ENCODE data around the gene TVP23B.

DNA sequence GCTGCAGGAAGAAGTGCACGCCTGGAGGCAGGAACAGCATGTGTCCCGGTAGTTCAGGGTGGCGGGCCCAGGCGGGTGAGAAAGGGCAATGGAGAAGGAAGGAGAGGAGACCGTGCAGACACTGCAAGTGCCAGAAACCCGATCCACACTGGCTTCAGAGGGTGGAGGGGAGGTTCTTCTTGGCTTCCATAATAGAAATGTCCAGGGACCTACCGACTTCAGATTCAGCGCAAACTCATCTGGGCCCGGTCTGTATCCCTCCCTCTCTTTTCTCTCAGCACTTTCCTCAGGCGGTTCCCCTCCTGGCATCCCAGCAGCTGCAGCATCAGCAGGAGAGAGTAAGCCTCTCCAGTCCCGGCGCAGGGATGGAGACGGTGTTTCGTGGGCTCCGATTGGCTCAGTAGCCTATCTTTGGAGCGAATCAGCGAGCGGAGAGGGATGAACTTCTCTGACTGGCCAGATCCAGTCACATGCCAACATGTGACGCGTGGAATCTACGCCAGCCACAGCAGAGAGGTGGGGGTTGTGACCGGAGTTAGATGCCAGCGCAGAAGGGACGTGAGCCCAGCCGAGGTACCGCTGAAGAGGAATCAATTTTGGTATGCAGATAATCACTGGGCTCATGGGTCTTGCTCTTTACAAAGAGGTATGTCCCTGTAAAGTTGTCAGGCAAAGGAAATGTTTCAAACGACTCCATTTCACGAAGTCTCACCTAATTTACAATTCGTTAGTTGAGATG lies 75.0 kb downstream of the TVP23B start:
- TF ChIP-seq POLR2A (IDR thresholded peaks at IDR 0.05), result peak; percentile 89
- TF ChIP-seq, protein P1, sequence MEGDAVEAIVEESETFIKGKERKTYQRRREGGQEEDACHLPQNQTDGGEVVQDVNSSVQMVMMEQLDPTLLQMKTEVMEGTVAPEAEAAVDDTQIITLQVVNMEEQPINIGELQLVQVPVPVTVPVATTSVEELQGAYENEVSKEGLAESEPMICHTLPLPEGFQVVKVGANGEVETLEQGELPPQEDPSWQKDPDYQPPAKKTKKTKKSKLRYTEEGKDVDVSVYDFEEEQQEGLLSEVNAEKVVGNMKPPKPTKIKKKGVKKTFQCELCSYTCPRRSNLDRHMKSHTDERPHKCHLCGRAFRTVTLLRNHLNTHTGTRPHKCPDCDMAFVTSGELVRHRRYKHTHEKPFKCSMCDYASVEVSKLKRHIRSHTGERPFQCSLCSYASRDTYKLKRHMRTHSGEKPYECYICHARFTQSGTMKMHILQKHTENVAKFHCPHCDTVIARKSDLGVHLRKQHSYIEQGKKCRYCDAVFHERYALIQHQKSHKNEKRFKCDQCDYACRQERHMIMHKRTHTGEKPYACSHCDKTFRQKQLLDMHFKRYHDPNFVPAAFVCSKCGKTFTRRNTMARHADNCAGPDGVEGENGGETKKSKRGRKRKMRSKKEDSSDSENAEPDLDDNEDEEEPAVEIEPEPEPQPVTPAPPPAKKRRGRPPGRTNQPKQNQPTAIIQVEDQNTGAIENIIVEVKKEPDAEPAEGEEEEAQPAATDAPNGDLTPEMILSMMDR (IDR thresholded peaks at IDR 0.05), result peak in 1 of 3 experiments; percentile 1

Measured in testis (tissue), 2 donors.